CD4-positive, alpha-beta T cell treated with Interleukin-17A for 1 hour (primary cell): ENCODE results near the gene PLEKHJ1.
A peak's percentile ranks its signal among the peaks of the same experiment; 100 is the strongest.
"Not testable (repeated sequence)": the region's sequence is repeated elsewhere in the genome, so short reads cannot be mapped to it uniquely, and the experiment has no call there.

Experiments
- DNase-seq: peaks from one replicate; pipeline ENCODE4 v3.0.0-alpha.2; 2020

PLEKHJ1 gene, protein sequence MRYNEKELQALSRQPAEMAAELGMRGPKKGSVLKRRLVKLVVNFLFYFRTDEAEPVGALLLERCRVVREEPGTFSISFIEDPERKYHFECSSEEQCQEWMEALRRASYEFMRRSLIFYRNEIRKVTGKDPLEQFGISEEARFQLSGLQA

DNA sequence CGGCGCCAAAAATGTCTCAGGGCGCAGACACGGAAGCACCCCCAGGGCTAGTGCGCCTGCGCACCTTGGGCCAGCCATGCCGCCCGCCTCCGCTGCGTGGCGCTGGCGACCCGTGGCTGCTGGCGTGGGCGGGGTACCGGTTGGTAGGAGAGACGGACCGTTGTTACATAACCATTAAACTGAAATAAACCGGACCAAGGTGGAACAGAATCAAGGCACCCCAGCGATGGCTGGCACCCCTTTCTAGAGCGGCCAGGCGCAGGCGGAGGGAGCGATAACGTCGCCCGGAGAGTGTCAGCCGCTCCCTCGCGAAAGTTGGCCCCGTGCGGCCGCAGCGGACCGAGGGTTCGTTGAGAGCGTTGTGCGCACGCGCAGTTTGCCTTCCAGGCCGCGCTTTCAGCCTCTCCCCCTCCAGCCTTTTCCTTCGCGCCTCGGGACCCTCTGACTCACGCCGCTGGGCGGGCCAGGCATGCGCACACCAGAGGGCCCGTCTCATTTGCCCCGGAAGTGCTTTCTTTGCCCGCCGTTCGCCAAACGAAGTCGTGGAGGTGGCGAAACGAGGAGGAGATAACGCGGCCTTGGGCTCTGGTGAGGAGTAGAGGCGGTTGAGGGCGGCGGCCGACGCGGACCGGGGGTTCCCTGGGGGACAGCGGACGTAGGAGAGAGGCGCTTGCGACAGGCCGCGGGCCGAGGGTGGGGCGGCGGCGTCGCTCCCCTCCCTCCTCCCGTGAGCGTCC lies at the start of gene PLEKHJ1, which contains the start of gene SF3A2:
TSS of gene PLEKHJ1 (minus strand) at position 16 of the 737 bp plus-strand sequence. CDS start 81 bp downstream, outside the sequence.
TSS of gene SF3A2 (plus strand) at position 511 of the 737 bp plus-strand sequence. CDS start 6,595 bp downstream, outside the sequence.
- DNase-seq = peak; percentile 98

- DNase-seq = no peak
Observed at GRCh38 chr19:2283835-2284507, 47.8 kb upstream of the PLEKHJ1 start.

- no peak for DNase-seq
Observed at GRCh38 chr19:2282862-2283237, 46.7 kb upstream of the PLEKHJ1 start.

- DNase-seq = peak; percentile 52
Observed at GRCh38 chr19:2282062-2282861, 46.1 kb upstream of the PLEKHJ1 start, which contains the start of gene PEAK3. Gene PEAK3, minus strand, starts transcription at chr19:2282175. Its CDS starts 1,244 bp downstream, at chr19:2280931.

GRCh38 chr19:2281265-2282061 lies 45.3 kb upstream of the PLEKHJ1 start:
- DNase-seq = not testable (repeated sequence)

DNA sequence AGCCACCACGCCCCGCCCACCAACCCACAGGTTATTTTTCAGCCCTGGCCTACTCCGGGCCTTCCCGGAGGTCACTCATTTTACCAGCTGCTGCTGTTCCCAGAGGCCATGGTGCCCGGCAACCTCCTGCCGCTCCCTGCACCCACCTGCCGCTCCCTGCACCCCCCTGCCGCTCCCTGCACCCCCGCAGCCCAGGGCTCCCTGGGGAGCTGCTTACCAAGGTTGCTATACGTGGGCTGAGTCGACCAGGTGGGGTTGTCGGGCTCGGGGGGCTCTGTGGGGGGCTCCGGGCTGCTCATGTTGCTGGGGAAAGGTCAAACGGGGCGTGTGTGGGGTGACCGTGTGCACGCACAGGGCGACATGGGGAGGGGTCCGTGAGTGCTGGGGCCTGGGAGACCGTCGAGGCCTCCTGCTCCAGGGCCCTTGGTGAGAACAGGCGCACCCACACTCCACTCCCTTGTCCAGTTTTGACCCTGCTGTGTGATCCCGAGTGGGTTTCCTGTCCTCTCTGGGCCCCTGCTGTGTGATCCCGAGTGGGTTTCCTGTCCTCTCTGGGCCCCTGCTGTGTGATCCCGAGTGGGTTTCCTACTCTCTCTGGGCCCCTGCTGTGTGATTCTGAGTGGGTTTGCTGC lies 44.6 kb upstream of the PLEKHJ1 start:
- DNase-seq = no peak

GRCh38 chr19:2278459-2279158 lies 42.5 kb upstream of the PLEKHJ1 start:
- DNase-seq = no peak

DNA sequence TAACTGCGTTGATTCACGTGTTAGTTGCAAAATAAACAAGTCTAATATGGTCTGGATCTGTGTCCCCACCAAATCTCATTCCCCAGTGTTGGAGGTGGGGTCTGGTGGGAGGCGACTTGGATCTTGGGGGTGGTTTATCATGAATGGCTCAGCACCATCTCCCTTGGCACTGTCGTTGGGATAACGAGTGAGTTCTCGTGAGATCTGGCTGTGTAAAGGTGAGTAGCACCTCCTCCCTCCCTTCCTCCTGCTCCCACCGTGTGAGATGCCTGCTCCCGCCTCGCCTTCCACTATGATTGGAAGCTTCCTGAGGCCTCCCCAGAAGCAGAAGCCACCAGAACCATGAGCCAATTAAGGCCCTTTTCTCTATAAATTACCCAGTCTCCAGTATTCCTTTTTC lies 41.0 kb upstream of the PLEKHJ1 start:
- no peak for DNase-seq

DNA sequence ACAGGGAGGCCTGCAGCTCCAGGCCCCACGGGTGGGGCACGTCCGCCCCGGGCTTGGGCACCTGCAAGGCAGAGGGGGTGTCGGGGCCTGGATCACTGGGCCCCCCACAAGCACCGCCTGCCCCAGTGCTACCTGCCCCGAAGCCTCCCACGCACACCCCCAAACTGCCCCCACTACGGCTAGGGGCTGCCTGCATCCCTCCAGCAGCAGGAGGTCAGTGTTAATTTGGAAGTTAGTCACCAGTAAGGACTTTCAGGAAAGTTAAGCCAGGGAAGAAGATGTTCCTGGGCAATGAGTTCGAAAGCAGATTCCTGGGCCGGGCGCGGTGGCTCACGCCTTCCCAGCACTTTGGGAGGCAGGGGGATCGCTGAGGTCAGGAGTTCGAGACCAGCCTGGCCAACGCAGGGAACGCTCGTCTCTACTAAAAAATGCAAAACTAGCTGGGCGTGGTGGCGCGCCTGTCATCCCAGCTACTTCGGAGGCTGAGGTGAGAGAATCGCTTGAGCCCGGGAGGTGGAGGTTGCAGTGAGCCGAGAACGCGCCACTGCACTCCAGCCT lies 40.4 kb upstream of the PLEKHJ1 start:
- DNase-seq = no peak

DNA sequence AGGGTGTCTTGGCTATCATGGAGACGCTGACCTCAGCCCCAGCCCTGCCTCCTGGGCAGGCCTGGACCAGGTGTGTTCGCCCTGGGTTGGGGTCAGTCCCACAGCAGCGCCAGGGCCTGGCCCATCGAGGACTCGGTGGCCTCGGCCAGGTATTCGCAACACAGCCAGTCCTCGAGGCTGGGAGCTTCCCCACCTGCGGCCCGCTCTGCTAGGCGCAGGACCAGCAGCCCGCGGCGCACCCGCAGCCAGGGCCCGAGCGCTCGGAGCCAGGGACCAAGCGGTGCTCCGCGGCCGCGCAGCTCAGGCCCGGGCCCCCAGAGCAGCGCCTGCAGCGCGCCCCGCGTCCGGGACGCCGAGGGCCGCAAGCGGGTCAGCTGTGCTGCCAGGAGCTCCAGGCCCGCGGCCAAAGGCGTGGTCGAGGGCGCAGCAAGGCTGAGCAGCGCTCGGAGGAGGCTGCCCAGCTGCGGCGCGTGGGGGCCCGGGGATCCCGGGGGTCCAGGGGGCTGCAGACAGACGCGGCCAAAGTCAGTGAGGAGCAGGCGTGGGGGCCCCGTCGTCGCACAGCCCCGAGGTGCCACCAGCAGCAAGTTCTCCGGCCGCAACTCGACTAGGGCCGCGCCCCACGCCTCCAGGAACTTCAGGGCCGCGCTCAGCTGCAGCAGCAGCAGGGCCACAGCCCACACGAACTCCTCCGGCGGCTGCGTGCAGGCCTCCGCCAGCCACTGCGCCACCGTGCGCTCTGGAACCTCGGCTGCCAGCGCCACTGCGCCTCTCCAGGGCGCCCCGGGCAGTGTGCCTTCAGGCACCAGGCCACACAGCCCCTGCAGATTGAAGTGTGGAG lies 39.7 kb upstream of the PLEKHJ1 start:
- no peak for DNase-seq

GRCh38 chr19:2274931-2275535 lies 38.9 kb upstream of the PLEKHJ1 start:
- peak; percentile 59 for DNase-seq

DNA sequence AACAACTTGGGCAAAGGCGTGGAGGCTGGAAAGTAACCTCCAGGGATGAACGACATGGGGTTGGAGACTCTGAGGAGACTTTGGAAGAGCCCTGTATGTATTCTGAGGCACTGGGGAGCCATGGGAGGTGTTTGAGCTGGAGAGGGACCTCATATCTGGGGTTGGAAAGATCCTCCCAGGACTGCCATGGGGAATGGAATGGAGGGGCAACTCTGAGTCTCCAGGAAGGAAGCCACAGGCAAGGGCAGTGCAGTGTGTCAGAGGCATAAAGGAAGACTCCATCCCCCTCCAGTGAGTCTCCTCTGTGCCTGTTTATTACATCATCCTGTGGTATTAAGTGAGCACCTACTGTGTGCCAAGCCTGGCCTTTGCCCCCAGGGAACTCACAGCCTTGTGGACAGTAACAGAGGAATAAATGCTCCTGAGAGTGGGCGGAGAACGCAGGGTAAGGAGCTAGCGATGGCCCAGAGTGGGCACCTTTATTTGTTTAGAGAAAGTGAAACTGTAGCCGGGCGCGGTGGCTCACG lies 38.1 kb upstream of the PLEKHJ1 start:
- DNase-seq = no peak

DNA sequence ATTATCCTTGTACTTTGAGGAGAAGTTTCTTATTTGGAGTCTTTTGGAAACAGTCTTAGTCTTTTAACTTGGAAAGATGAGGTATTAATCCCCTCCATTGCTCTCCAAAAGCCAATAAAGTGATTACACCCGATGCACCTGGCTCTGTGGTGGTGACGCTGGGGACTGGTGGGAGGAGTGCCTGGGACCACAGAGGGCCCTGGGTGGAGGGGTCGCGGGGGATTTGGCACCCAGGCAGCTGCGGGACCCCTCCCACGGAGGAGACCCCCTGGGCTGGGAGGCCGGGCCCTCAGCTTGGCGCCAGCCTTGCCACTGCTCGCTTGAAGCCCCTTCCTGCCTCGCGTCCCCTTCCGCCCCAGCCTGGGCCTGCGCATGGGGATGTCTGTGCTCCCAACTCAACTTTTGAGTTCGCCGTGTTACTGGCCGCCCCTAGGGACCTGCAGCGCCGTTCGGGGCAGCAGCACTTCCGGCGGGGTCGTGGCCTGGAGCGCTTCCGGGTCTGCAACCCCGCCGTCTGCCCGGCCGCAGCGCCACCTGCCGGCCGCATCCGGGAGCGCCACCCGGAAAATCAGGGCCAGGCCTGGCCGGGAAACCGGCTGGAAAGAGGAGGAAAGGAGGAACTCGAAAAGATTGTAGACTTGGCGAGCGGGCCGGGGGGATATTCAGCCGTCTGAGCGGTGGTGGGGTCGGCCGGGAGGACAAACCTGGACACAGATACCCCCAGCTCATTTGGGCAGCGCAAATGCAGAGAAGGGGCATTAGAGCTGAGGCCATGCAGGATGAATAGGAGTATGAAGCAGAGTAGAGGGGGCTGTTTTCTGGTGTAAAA lies 37.4 kb upstream of the PLEKHJ1 start:
- peak; percentile 81 for DNase-seq

DNA sequence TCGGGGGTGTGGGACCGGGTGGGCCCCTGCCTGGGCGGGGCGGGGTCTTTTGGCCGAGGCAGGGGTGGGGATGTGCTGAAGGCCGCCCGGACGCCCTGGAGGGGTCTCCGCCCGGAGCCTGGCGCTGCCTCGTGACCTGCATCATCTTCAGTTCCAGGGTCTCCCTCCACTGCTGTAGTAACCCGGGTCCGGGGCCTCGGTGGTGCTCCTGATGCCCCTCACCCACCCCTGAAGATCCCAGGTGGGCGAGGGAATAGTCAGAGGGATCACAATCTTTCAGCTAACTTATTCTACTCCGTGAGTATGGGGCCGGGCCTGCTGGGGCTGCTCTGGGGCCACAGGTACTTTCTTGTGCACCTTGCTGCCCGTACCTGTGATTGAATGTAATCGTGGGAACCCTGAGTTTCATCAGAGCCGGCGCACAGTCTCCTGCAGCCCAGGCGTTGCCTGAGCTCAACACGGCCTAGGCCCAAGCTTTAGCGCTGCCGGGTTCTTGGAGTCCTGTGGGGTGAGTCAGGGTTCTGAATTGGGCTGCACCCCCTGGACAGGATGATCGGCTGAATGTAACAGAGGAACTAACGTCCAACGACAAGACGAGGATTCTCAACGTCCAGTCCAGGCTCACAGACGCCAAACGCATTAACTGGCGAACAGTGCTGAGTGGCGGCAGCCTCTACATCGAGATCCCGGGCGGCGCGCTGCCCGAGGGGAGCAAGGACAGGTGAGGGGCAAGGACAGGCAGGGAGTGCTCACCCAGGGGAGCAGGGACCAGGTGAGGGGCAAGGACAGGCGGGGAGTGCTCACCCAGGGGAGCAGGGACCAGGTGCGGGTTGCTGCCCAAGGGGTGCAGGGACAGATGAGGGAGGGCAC lies 35.3 kb upstream of the PLEKHJ1 start:
- DNase-seq = peak; percentile 33

DNA sequence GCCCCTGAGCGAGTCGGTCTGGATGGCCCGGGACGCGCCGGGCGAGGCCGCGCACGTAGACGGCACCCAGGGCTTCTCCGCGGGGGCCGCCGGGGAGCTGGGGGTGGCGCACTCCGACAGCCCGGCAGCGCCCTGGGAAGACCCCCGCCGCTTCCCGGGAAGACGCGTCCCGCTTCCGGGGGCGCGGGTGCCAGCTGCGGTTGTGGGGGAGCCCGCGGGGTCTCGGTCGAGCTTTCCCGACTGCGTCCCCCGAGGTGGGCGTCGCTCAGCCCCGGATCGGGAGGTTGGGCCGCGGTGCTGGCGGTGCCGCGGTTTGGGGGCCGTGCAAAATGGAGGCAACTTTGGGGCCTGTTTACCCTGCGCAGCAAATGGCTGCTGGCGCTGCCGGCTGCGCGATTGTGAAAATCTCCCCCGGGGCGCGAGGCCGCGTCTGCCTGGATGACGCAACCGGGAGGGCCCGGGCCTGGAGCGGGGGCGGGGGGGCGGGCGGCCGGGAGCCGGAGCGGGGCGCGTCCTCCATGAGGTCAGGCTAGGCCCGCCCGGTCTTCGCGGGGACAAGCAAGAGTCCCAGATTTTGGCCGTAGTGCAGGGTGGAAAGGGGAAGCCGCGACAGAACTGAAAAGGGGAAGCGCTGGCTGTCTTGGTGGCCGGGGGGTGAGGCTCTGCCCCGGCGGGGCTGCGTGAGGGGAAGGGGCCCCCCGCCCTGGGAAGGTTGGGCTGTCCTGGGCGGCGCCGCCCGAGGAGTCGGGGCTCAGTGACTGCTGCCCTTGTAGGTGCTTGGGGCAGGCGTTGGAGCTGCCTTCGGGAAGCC lies 34.5 kb upstream of the PLEKHJ1 start:
- peak; percentile 81 for DNase-seq

GRCh38 chr19:2270157-2270422 lies 34.0 kb upstream of the PLEKHJ1 start:
- no peak for DNase-seq
